ENCODE data around the gene RPS15. TPM values are rescaled to one million over a fixed set of nuclear protein-coding genes. Genes with fewer than 3 reads are reported as not detected.

RPS15 gene
- total RNA-seq, 1 donor from 2014 or later, result 603 TPM

GRCh38 chr19:1440418-1440801 lies 2.2 kb downstream of the RPS15 start:
- Mint-ChIP-seq H3K27ac (ENCODE audit: unreplicated experiment) (peak overlapping the region; percentile 43), H3K36me3 (ENCODE audit: unreplicated experiment) (no peaks in the 10 kb centered on the region), H3K4me1 (ENCODE audit: low read depth, unreplicated experiment) (peaks cover 6% of the 10 kb centered on the region), H3K4me3 (ENCODE audit: unreplicated experiment) (peak overlapping the region; percentile 57), H3K9me3 (ENCODE audit: unreplicated experiment) (peaks cover 20% of the 10 kb centered on the region), H3K27me3 (ENCODE audit: unreplicated experiment) (peaks cover 5% of the 10 kb centered on the region)
- no peak for DNase-seq
- TF ChIP-seq CTCF (IDR thresholded peaks at IDR 0.05; ENCODE audit: partially characterized antibody, unreplicated experiment), result no peak

GRCh38 chr19:1441022-1441426 lies 2.8 kb downstream of the RPS15 start:
- DNase-seq, result no peak
- H3K4me3 Mint-ChIP-seq (ENCODE audit: unreplicated experiment), result peak overlapping the region; percentile 57
- peaks cover 3% of the 10 kb centered on the region for H3K4me1 Mint-ChIP-seq (ENCODE audit: low read depth, unreplicated experiment)
- no peak overlapping the region for H3K27ac Mint-ChIP-seq (ENCODE audit: unreplicated experiment)
- TF ChIP-seq CTCF (IDR thresholded peaks at IDR 0.05; ENCODE audit: partially characterized antibody, unreplicated experiment), result no peak
- H3K36me3 Mint-ChIP-seq (ENCODE audit: unreplicated experiment), result no peaks in the 10 kb centered on the region
- peaks cover 6% of the 10 kb centered on the region for H3K27me3 Mint-ChIP-seq (ENCODE audit: unreplicated experiment)
- peaks cover 18% of the 10 kb centered on the region for H3K9me3 Mint-ChIP-seq (ENCODE audit: unreplicated experiment)

GRCh38 chr19:1441677-1442438 lies 3.7 kb downstream of the RPS15 start:
- H3K36me3 Mint-ChIP-seq (ENCODE audit: unreplicated experiment), result no peaks in the 10 kb centered on the region
- H3K9me3 Mint-ChIP-seq (ENCODE audit: unreplicated experiment), result peaks cover 18% of the 10 kb centered on the region
- no peak for TF ChIP-seq CTCF (IDR thresholded peaks at IDR 0.05; ENCODE audit: partially characterized antibody, unreplicated experiment)
- DNase-seq, result no peak
- H3K4me1 Mint-ChIP-seq (ENCODE audit: low read depth, unreplicated experiment), result peaks cover 3% of the 10 kb centered on the region
- peaks cover 8% of the 10 kb centered on the region for H3K27me3 Mint-ChIP-seq (ENCODE audit: unreplicated experiment)
- H3K4me3 Mint-ChIP-seq (ENCODE audit: unreplicated experiment), result no peak overlapping the region
- H3K27ac Mint-ChIP-seq (ENCODE audit: unreplicated experiment), result no peak overlapping the region

- Mint-ChIP-seq H3K4me3 (ENCODE audit: unreplicated experiment) (peak overlapping the region; percentile 77), H3K36me3 (ENCODE audit: unreplicated experiment) (no peaks in the 10 kb centered on the region), H3K9me3 (ENCODE audit: unreplicated experiment) (peaks cover 15% of the 10 kb centered on the region), H3K27ac (ENCODE audit: unreplicated experiment) (peak overlapping the region; percentile 66), H3K27me3 (ENCODE audit: unreplicated experiment) (peaks cover 12% of the 10 kb centered on the region), H3K4me1 (ENCODE audit: low read depth, unreplicated experiment) (peaks cover 9% of the 10 kb centered on the region)
- DNase-seq, result peak; percentile 90
- TF ChIP-seq CTCF (IDR thresholded peaks at IDR 0.05; ENCODE audit: partially characterized antibody, unreplicated experiment), result peak; percentile 93
These were observed 7.2 kb downstream of the RPS15 start for GRCh38 chr19:1445185-1445931.

All from glutamatergic neuron (in vitro differentiated cells).